Measurements from ENCODE around the gene RPL15.

Gene RPL15

GRCh38 chr3:23934253-23934652 lies 17.3 kb downstream of the RPL15 start:
- no peak overlapping the region for H3K27ac ChIP-seq (replicated peaks)
- DNase-seq (ENCODE audit: low read depth in 1 of 2, low spot score in 1 of 2): no peak
- H3K4me3 ChIP-seq (replicated peaks; ENCODE audit: insufficient read depth, low read length): no peak overlapping the region
- H3K27me3 ChIP-seq (ENCODE audit: insufficient read depth, poor library complexity, severe bottlenecking): no peaks in the 10 kb centered on the region
- TF ChIP-seq POLR2AphosphoS5 (IDR thresholded peaks at IDR 0.05; ENCODE audit: low read depth) (no peak), SPI1 (IDR thresholded peaks at IDR 0.05; ENCODE audit: borderline replicate concordance, low read depth) (no peak), GABPA (IDR thresholded peaks at IDR 0.05; ENCODE audit: low read depth) (no peak)
- TF ChIP-seq, protein P1, sequence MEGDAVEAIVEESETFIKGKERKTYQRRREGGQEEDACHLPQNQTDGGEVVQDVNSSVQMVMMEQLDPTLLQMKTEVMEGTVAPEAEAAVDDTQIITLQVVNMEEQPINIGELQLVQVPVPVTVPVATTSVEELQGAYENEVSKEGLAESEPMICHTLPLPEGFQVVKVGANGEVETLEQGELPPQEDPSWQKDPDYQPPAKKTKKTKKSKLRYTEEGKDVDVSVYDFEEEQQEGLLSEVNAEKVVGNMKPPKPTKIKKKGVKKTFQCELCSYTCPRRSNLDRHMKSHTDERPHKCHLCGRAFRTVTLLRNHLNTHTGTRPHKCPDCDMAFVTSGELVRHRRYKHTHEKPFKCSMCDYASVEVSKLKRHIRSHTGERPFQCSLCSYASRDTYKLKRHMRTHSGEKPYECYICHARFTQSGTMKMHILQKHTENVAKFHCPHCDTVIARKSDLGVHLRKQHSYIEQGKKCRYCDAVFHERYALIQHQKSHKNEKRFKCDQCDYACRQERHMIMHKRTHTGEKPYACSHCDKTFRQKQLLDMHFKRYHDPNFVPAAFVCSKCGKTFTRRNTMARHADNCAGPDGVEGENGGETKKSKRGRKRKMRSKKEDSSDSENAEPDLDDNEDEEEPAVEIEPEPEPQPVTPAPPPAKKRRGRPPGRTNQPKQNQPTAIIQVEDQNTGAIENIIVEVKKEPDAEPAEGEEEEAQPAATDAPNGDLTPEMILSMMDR (IDR thresholded peaks at IDR 0.05; ENCODE audit: insufficient read depth, low read length): no peak
- TF ChIP-seq, protein P2, sequence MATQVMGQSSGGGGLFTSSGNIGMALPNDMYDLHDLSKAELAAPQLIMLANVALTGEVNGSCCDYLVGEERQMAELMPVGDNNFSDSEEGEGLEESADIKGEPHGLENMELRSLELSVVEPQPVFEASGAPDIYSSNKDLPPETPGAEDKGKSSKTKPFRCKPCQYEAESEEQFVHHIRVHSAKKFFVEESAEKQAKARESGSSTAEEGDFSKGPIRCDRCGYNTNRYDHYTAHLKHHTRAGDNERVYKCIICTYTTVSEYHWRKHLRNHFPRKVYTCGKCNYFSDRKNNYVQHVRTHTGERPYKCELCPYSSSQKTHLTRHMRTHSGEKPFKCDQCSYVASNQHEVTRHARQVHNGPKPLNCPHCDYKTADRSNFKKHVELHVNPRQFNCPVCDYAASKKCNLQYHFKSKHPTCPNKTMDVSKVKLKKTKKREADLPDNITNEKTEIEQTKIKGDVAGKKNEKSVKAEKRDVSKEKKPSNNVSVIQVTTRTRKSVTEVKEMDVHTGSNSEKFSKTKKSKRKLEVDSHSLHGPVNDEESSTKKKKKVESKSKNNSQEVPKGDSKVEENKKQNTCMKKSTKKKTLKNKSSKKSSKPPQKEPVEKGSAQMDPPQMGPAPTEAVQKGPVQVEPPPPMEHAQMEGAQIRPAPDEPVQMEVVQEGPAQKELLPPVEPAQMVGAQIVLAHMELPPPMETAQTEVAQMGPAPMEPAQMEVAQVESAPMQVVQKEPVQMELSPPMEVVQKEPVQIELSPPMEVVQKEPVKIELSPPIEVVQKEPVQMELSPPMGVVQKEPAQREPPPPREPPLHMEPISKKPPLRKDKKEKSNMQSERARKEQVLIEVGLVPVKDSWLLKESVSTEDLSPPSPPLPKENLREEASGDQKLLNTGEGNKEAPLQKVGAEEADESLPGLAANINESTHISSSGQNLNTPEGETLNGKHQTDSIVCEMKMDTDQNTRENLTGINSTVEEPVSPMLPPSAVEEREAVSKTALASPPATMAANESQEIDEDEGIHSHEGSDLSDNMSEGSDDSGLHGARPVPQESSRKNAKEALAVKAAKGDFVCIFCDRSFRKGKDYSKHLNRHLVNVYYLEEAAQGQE (IDR thresholded peaks at IDR 0.05; ENCODE audit: insufficient replicate concordance, low read depth): no peak

- TF ChIP-seq POLR2AphosphoS5 (IDR thresholded peaks at IDR 0.05; ENCODE audit: low read depth) (no peak), SPI1 (IDR thresholded peaks at IDR 0.05; ENCODE audit: borderline replicate concordance, low read depth) (no peak), GABPA (IDR thresholded peaks at IDR 0.05; ENCODE audit: low read depth) (no peak)
- TF ChIP-seq, protein P1 (IDR thresholded peaks at IDR 0.05; ENCODE audit: insufficient read depth, low read length): no peak
- TF ChIP-seq, protein P2 (IDR thresholded peaks at IDR 0.05; ENCODE audit: insufficient replicate concordance, low read depth): no peak
- Histone ChIP-seq H3K27ac (replicated peaks) (no peak overlapping the region), H3K27me3 (ENCODE audit: insufficient read depth, poor library complexity, severe bottlenecking) (no peaks in the 10 kb centered on the region), H3K4me3 (replicated peaks; ENCODE audit: insufficient read depth, low read length) (no peak overlapping the region)
- no peak for DNase-seq (ENCODE audit: low read depth in 1 of 2, low spot score in 1 of 2)
These were observed 20.4 kb downstream of the RPL15 start for GRCh38 chr3:23937296-23937695.

GRCh38 chr3:23938688-23939087 lies 21.8 kb downstream of the RPL15 start:
- no peak overlapping the region for H3K27ac ChIP-seq (replicated peaks)
- TF ChIP-seq POLR2AphosphoS5 (IDR thresholded peaks at IDR 0.05; ENCODE audit: low read depth) (no peak), SPI1 (IDR thresholded peaks at IDR 0.05; ENCODE audit: borderline replicate concordance, low read depth) (peak; percentile 70; the same call in 1 of the 2 replicates)
- TF ChIP-seq, protein P1 (IDR thresholded peaks at IDR 0.05; ENCODE audit: insufficient read depth, low read length): no peak
- TF ChIP-seq, protein P2 (IDR thresholded peaks at IDR 0.05; ENCODE audit: insufficient replicate concordance, low read depth): no peak
- DNase-seq (ENCODE audit: low read depth in 1 of 2, low spot score in 1 of 2): peak in 1 of 2 experiments; percentile 36
- no peaks in the 10 kb centered on the region for H3K27me3 ChIP-seq (ENCODE audit: insufficient read depth, poor library complexity, severe bottlenecking)
- no peak overlapping the region for H3K4me3 ChIP-seq (replicated peaks; ENCODE audit: insufficient read depth, low read length)

All from HL-60 (cell line).